GM23248 (cell line): Measurements from ENCODE around the gene DOCK3.

Source experiments
- EZH2 ChIP-seq: fragments of 200-600 bp; sonication (generic); IDR thresholded peaks from 2 replicates; pipeline ENCODE4 v1.6.1; 2018; ENCODE audit warnings: antibody characterized with exemption, mild to moderate bottlenecking; ENCODE audit not compliant: insufficient read depth, poor library complexity, severe bottlenecking
- EZH2phosphoT487 ChIP-seq: fragments of 200-600 bp; sonication (generic); IDR thresholded peaks from 2 replicates; pipeline ENCODE4 v1.6.1; 2018; ENCODE audit warnings: antibody characterized with exemption, moderate library complexity, mild to moderate bottlenecking, low read depth; ENCODE audit not compliant: insufficient read depth

DNA sequence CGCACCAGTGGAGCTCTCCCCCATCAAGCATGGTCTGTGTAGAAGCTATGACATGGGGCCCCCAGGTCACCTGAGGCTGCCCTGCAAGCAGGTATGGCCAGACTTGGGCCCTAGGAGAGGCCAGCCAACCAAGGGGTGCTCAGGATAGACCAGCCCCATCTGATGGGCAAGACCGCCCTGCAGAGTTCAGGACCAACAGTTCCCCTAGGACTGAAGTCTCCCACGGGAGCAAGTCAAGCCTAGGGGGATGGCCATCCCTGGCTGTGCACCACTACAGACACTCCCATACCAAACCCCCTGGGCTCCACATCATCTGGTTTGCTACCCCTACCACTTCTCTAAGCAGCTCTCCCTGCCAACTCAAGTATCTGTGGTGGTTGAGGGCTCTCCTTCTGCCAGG, 568.2 kb downstream of the DOCK3 start:
- TF ChIP-seq EZH2 (no peak), EZH2phosphoT487 (no peak)
